Measurements from ENCODE around the gene HOXA3.

HOXA3 gene

DNA sequence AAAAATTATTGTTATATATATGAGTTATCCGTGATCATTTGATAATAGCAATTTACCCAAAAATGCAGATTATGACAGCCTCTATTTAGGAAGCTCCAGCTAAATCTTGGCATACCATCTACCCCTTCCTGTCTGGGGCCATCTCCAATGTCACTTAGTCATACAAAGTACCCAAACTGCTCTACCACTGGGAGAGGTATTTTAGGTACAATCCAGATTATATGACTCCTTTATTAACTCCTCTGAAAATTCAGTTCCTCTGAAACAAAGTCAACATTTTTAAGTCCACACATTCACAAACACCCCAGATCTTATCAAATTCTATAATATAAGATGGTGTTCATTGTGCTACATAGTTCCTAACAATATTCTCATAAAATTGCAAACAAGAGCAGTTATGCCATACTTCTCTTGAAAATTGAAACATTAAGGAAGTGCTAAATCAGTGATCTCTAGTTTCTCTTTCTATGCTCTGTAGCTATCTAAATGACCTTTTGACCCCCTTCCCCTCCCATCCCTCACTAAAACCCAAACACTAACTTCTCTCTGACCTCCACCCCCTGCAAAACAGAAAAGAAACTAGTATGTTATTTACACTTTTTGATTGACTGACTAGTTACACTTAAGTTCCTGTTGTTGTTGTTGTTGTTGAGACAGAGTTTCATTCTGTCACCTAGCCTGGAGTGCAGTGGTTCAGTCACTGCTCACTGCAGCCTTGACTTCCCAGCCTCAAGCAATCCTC is 73.0 kb downstream of the HOXA3 start:
- DNase-seq, result no peak

DNA sequence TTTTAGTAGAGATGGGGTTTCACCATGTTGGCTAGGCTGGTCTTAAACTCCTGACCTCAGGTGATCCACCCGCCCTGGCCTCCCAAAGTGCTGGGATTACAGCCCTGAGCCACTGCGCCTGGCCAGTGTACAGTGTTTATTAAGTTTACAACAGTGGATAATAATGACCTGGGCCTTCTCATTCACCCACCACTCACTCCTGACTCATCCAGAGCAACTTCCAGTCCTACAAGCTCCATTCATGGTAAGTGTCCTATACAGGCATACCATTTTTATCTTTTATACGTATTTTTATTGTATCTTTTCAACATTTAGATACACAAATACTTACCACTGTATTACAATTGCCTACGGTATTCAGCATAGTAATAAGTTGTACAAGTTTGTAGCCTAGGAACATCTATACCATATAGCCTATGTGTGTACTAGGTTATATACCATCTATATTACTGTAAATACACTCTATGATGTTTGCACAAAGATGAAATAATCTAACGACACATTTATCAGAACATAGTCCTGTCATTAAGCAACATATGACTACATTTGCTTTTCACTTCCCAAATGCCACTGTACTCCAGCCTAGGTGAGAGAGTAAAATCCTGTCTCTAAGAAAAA is 73.7 kb downstream of the HOXA3 start:
- no peak for DNase-seq

DNA sequence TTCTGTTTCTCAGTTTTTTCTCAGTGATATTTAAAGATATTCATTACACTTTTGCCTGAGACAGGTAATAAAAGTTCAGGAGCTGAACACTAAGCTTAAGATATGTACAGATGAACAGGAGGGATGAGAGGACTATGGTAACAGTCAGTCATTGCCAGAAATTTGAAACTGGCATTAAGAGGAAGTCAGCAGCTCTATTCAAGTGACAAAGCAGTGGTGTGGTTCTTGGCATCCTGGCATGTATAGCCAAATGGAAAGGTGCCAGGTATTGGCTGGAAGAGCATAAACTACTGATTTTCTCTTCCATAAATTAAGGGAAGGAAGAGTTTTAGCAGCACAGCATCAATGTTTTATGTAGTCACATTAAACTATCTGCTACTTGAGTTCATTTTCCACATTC is 79.3 kb downstream of the HOXA3 start:
- DNase-seq, result no peak

DNA sequence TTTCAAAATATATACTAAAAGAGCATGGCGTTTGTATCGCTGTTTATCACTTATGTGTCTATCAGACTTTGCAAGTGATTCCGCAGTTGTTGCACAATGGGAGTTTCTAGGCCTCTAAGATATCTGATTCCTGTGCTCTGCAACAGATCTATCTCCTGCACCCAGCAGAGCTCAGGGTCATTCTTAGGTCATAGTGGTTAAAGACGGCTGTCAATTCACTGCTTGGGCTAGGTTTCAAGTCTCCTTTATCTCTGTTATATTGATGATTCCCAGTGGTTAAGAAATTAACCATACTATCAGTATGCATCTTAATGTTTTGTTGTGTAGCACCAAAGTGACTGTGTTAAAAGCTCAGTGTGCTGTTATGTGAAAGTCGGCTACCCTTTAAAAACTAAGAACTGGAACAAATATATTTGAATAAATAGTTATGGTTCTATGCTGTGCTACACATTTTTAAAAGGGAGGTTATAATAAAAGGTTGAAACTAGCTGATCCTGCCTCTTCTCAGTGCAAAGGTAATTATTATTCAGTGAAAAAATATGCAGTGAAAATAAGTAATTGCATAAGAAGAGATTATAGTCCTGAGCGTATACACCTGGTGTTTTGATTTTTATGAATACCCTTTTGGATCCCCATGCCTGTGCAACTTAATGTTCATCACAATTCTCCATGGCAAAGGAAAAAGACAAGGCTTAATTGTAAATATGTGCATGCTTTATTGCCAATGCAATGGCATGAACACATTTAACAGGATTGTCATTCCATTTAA is 80.6 kb downstream of the HOXA3 start:
- no peak for DNase-seq

DNA sequence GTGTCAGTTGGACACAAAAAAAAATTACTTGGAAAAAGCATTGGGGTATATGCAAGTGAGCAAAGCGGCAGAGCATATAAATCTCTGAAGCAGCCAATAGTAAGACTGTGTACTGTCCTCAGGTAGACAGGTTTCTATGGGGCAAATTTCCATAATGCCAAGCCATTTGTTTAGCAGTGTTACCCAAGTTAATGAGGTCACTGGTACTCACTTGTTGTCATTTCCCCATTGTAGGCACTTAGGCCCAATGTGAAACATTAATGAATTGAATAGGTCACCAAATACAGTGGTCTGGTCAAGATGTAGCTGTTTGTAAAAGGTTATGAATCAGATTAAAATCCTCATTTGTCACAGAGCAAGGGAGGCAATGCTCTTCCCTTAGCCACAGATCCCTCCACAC is 84.1 kb downstream of the HOXA3 start:
- DNase-seq, result no peak

DNA sequence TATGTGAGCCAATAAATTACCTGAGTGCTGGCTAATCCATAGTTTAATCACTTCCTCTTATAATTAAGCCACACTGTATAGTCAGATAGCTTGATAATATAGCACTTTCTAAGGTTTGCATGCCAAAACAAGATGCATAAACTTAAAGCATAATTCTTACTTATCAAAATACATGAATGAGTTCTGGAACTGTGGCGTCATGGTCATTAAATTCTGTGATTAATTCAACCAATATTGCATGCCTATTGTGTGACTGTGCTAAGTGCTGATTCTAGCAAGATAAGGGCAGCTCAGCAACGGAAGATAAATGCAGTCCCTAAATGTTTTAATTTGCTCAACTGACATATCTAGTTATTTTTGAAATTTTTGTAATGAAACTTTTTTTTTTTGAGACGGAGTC is 86.2 kb downstream of the HOXA3 start:
- no peak for DNase-seq

DNA sequence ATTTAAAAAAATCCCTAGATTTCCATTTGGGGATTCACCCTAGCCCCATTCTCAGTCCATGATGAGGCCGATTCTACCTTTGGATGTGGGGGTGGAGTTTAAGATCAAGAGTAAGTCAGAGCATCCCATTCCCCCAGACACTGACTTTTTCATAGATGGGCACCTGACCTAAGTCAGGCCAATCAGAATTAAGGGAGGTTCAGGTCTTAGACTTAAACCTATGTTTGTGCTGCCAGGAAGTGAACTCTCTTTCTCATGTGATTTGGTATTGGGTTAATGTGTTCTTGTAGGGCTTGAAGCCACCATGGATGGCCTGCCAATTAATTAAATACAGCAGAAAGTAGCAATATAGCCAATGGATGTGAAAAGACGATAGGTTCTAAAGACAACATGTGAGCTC is 86.7 kb downstream of the HOXA3 start:
- no peak for DNase-seq

DNA sequence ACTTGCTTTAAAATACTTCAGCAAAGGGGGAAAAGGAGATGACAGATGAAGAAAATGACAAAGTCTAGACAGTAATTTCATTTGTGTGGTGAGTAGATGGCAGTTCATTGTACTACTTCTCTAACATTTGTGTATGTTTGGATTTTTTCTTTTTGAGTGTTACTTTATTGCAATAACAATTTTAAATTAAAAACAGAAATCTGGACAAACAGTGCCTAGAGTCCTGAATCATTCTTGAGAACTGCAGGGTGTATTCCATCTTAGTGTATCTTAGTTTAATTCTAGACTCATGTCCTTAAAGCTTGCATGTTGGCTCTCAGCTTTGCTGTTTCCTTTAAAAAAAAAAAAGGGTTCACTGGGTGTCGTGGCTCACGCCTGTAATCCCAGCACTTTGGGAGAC is 87.7 kb downstream of the HOXA3 start:
- DNase-seq, result no peak

DNA sequence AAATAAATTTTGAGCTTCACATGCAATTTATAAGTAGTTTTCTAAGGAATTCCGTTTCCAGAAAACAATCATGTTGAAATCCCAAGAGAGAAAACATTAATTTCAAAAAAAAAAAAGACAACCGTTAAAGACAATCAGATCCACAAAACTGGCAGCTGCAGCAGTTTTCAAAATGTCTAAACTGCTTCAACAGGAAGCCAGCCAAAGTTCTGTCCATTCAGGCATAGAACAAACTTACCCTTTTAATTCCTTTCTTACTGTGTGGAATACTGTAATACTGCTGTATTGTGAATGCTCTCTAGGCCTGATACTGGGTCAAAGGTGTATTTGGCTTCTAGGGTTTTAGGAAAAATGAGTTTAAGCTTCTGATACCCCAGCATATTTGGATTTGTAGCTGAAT is 88.2 kb downstream of the HOXA3 start:
- DNase-seq, result no peak

DNA sequence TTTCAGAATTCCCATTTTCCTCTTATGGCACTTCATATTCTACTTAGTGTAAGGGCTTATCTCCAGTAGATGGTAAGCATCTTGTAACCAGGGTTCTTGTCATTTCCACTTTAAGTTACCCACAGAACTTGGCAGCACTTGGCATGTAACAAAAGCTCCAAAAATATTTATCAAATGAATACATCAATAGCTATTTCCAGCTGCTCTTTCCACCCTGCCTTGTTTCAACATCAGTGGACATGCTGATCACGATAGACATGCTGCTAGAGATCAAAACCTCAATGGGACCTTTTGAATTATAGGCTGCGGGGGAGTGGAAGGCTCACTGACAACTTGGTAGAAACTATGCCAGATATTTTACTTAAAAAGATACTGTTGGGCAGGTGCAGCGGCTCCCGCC is 89.4 kb downstream of the HOXA3 start:
- DNase-seq, result no peak
